ENCODE measurements around the gene COX10. TPM values are rescaled to one million over a fixed set of nuclear protein-coding genes. Genes with fewer than 3 reads are reported as not detected.

Gene COX10
- polyA plus RNA-seq, 1 donor (not counting 4 experiments of a cell fraction or from before 2014, with no cell fraction given), result 14.3 TPM

- Histone ChIP-seq H2AFZ (ENCODE audit: control insufficient read depth, low read length) (no peak overlapping the region), H3K4me1 (ENCODE audit: control insufficient read depth, extremely low read depth, insufficient read depth, low read length) (no peaks in the 10 kb centered on the region), H3K36me3 (ENCODE audit: control insufficient read depth in 2 of 2, extremely low read depth in 1 of 2, insufficient read depth in 2 of 2, low read length in 2 of 2) (no peaks in the 10 kb centered on the region), H3K9me3 (ENCODE audit: control insufficient read depth, low read depth, low read length) (no peaks in the 10 kb centered on the region), H3K27ac (ENCODE audit: control insufficient read depth, insufficient read depth, low read length) (no peak overlapping the region), H3K4me2 (ENCODE audit: control insufficient read depth, extremely low read depth, insufficient read depth, low read depth, low read length) (no peak overlapping the region), H3K79me2 (ENCODE audit: control insufficient read depth, insufficient read depth, low read length) (peaks cover 6% of the 10 kb centered on the region), H4K20me1 (ENCODE audit: control insufficient read depth, extremely low read depth, insufficient read depth, low read length) (no peaks in the 10 kb centered on the region), H3K9ac (ENCODE audit: control insufficient read depth, extremely low read depth, insufficient read depth, low read length) (no peak overlapping the region), H3K9me1 (ENCODE audit: control insufficient read depth, extremely low read depth, insufficient read depth, low read length) (no peaks in the 10 kb centered on the region), H3K4me3 (ENCODE audit: control insufficient read depth in 2 of 3, extremely low read depth in 1 of 3, insufficient read depth in 2 of 3, low read depth in 1 of 3, low read length in 3 of 3) (no peak overlapping the region), H3K27me3 (ENCODE audit: control insufficient read depth, extremely low read depth, insufficient read depth, low read length) (no peaks in the 10 kb centered on the region)
- DNase-seq (ENCODE audit: low read depth, low spot score) (no peak), FAIRE-seq (no peak)
- TF ChIP-seq EZH2 (IDR thresholded peaks at IDR 0.05; ENCODE audit: low read length), result no peak
- dilution Hi-C loops (cut with MboI; ENCODE audit: extremely low pct_ligation_motif_present, low sequenced_read_pairs), result no loop called here
Measured at GRCh38 chr17:14124854-14125253, 55.5 kb downstream of the COX10 start.

- Histone ChIP-seq H3K4me2 (ENCODE audit: control insufficient read depth, extremely low read depth, insufficient read depth, low read depth, low read length) (no peak overlapping the region), H3K4me3 (ENCODE audit: control insufficient read depth in 2 of 3, extremely low read depth in 1 of 3, insufficient read depth in 2 of 3, low read depth in 1 of 3, low read length in 3 of 3) (no peak overlapping the region), H3K9me3 (ENCODE audit: control insufficient read depth, low read depth, low read length) (no peaks in the 10 kb centered on the region), H3K36me3 (ENCODE audit: control insufficient read depth in 2 of 2, extremely low read depth in 1 of 2, insufficient read depth in 2 of 2, low read length in 2 of 2) (no peaks in the 10 kb centered on the region), H3K27me3 (ENCODE audit: control insufficient read depth, extremely low read depth, insufficient read depth, low read length) (no peaks in the 10 kb centered on the region), H3K27ac (ENCODE audit: control insufficient read depth, insufficient read depth, low read length) (no peak overlapping the region), H4K20me1 (ENCODE audit: control insufficient read depth, extremely low read depth, insufficient read depth, low read length) (no peaks in the 10 kb centered on the region), H3K9me1 (ENCODE audit: control insufficient read depth, extremely low read depth, insufficient read depth, low read length) (no peaks in the 10 kb centered on the region), H3K4me1 (ENCODE audit: control insufficient read depth, extremely low read depth, insufficient read depth, low read length) (no peaks in the 10 kb centered on the region), H3K9ac (ENCODE audit: control insufficient read depth, extremely low read depth, insufficient read depth, low read length) (no peak overlapping the region), H2AFZ (ENCODE audit: control insufficient read depth, low read length) (no peak overlapping the region), H3K79me2 (ENCODE audit: control insufficient read depth, insufficient read depth, low read length) (peaks cover 4% of the 10 kb centered on the region)
- DNase-seq (ENCODE audit: low read depth, low spot score), result no peak
- dilution Hi-C loops (cut with MboI; ENCODE audit: extremely low pct_ligation_motif_present, low sequenced_read_pairs), result no loop called here
- FAIRE-seq, result no peak
- TF ChIP-seq CTCF (optimal IDR thresholded peaks at IDR 0.05 in 1 of 3, IDR thresholded peaks at IDR 0.05 in 1 of 3, conservative IDR thresholded peaks at IDR 0.05 in 1 of 3; ENCODE audit: extremely low read depth in 1 of 3, insufficient read depth in 2 of 3, low read length in 3 of 3), result no peak
- no peak for TF ChIP-seq EZH2 (IDR thresholded peaks at IDR 0.05; ENCODE audit: low read length)
Measured at GRCh38 chr17:14125518-14126137, 56.3 kb downstream of the COX10 start.

GRCh38 chr17:14133104-14133503 is 63.8 kb downstream of the COX10 start:
- Histone ChIP-seq H3K79me2 (ENCODE audit: control insufficient read depth, insufficient read depth, low read length) (no peaks in the 10 kb centered on the region), H3K27ac (ENCODE audit: control insufficient read depth, insufficient read depth, low read length) (no peak overlapping the region), H3K27me3 (ENCODE audit: control insufficient read depth, extremely low read depth, insufficient read depth, low read length) (no peaks in the 10 kb centered on the region), H3K4me1 (ENCODE audit: control insufficient read depth, extremely low read depth, insufficient read depth, low read length) (no peaks in the 10 kb centered on the region), H3K9ac (ENCODE audit: control insufficient read depth, extremely low read depth, insufficient read depth, low read length) (no peak overlapping the region), H3K9me3 (ENCODE audit: control insufficient read depth, low read depth, low read length) (no peaks in the 10 kb centered on the region), H3K4me3 (ENCODE audit: control insufficient read depth in 2 of 3, extremely low read depth in 1 of 3, insufficient read depth in 2 of 3, low read depth in 1 of 3, low read length in 3 of 3) (no peak overlapping the region), H2AFZ (ENCODE audit: control insufficient read depth, low read length) (no peak overlapping the region), H4K20me1 (ENCODE audit: control insufficient read depth, extremely low read depth, insufficient read depth, low read length) (no peaks in the 10 kb centered on the region), H3K4me2 (ENCODE audit: control insufficient read depth, extremely low read depth, insufficient read depth, low read depth, low read length) (no peak overlapping the region), H3K36me3 (ENCODE audit: control insufficient read depth in 2 of 2, extremely low read depth in 1 of 2, insufficient read depth in 2 of 2, low read length in 2 of 2) (no peaks in the 10 kb centered on the region), H3K9me1 (ENCODE audit: control insufficient read depth, extremely low read depth, insufficient read depth, low read length) (no peaks in the 10 kb centered on the region)
- dilution Hi-C loops (cut with MboI; ENCODE audit: extremely low pct_ligation_motif_present, low sequenced_read_pairs), result no loop called here
- TF ChIP-seq CTCF (optimal IDR thresholded peaks at IDR 0.05 in 1 of 3, IDR thresholded peaks at IDR 0.05 in 1 of 3, conservative IDR thresholded peaks at IDR 0.05 in 1 of 3; ENCODE audit: extremely low read depth in 1 of 3, insufficient read depth in 2 of 3, low read length in 3 of 3) (no peak), EZH2 (IDR thresholded peaks at IDR 0.05; ENCODE audit: low read length) (no peak)
- no peak for DNase-seq (ENCODE audit: low read depth, low spot score)
- FAIRE-seq, result no peak

Measured in keratinocyte (primary cell).